HepG2 (cell line): ENCODE results near the gene KRT84. TPM values are rescaled to one million over a fixed set of nuclear protein-coding genes. Genes with fewer than 3 reads are reported as not detected.

Experiments used
- ATAC-seq: fragments of 200-7000 bp; cut with Tn5 transposase; 3 replicates; pipeline ENCODE4 v1.9.1; 2020; ENCODE audit warnings: mild to moderate bottlenecking, moderate library complexity
- BruUV-seq: library from RNA; stranded (reverse); fragments of 400-500 nt; replicated peaks from 2 replicates; lab custom pipeline; 2021; lab: Mats Ljungman, UMichigan
- CTCF ChIA-PET: fragments of 300-600 bp; formaldehyde crosslinking; extraction: SDS; loops from one replicate; lab custom pipeline; 2021; ENCODE audit warnings: low total read pairs, inconsistent platforms, low intra/inter-chr PET ratio; lab: Yijun Ruan, JAX
- POLR2A ChIA-PET: fragments of 350-600 bp; sonication (Branson Sonifier 250); formaldehyde crosslinking; loops from one replicate; lab custom pipeline; 2020; ENCODE audit warnings: antibody characterized with exemption, inconsistent platforms; lab: Yijun Ruan, JAX
- DNase-seq: peaks from one replicate; pipeline ENCODE4 v3.0.0-alpha.2; 2015; ENCODE audit warnings: low spot score
- FAIRE-seq: peaks from 3 replicates; lab custom pipeline; 2011; peaks lifted over from hg19 to GRCh38; lab: Jason Lieb, UNC
- H2AFZ ChIP-seq: one replicate; pipeline ENCODE4 v1.6.1; 2011; ENCODE audit warnings: low read length, inconsistent platforms
- H3K27ac ChIP-seq: fragments of 300-600 bp; 3 replicates; pipeline ENCODE4 v1.8.0; 2011; ENCODE audit warnings: mixed run types, mild to moderate bottlenecking, mixed read lengths, low read length, inconsistent platforms; ENCODE audit not compliant: insufficient read depth; ENCODE audit errors: extremely low read length
- H3K27me3 ChIP-seq, 2 experiments: fragments of 200-600 bp in 1 of 2; 2 replicates in 1 of 2; 3 replicates in 1 of 2; pipeline versions ENCODE4 v1.6.0 to v1.8.0; 2011; ENCODE audit warnings: low read length in 2 of 2, mild to moderate bottlenecking in 2 of 2, moderate library complexity in 2 of 2, inconsistent platforms in 1 of 2; ENCODE audit not compliant: insufficient read depth in 2 of 2, control insufficient read depth in 1 of 2
- H3K36me3 ChIP-seq, 2 experiments: fragments of 200-600 bp in 1 of 2; replicated peaks in 1 of 2; 2 replicates in 1 of 2; 3 replicates in 1 of 2; pipeline versions ENCODE4 v1.5.1 to v1.8.0; 2011; ENCODE audit warnings: low read length in 2 of 2, inconsistent platforms in 1 of 2; ENCODE audit not compliant: insufficient read depth in 2 of 2, control insufficient read depth in 1 of 2
- H3K4me1 ChIP-seq: 2 replicates; pipeline ENCODE4 v1.5.1; 2012; ENCODE audit warnings: low read length, inconsistent platforms; ENCODE audit not compliant: insufficient read depth
- H3K4me2 ChIP-seq: 2 replicates; pipeline ENCODE4 v1.6.0; 2011; ENCODE audit warnings: low read depth, low read length, inconsistent platforms
- H3K4me3 ChIP-seq, 3 experiments: fragments of 200-600 bp in 1 of 3; sonication (generic), shearing (Covaris generic) in 1 of 3; replicated peaks in 1 of 3; 2 replicates each; pipeline ENCODE4 v1.5.1; 2011 to 2016; ENCODE audit warnings: low read length in 3 of 3, inconsistent platforms in 2 of 3, low read depth in 2 of 3, mild to moderate bottlenecking in 2 of 3, control low read depth in 1 of 3, mixed read lengths in 1 of 3; ENCODE audit not compliant: insufficient read depth in 1 of 3
- H3K79me2 ChIP-seq: one replicate; pipeline ENCODE4 v1.6.1; 2011; ENCODE audit warnings: low read length, inconsistent platforms; ENCODE audit not compliant: insufficient read depth
- H3K9ac ChIP-seq: 2 replicates; pipeline ENCODE4 v1.6.0; 2011; ENCODE audit warnings: mild to moderate bottlenecking, low read depth, low read length, inconsistent platforms; ENCODE audit not compliant: insufficient read depth
- H3K9me3 ChIP-seq: 2 replicates; pipeline ENCODE4 v1.5.1; 2012; ENCODE audit warnings: mild to moderate bottlenecking, low read length
- H4K20me1 ChIP-seq: 2 replicates; pipeline ENCODE4 v1.6.0; 2011; ENCODE audit warnings: inconsistent platforms, mild to moderate bottlenecking, low read length, moderate library complexity; ENCODE audit not compliant: insufficient read depth
- CC2D1A ChIP-seq: sonication (generic); formaldehyde crosslinking; IDR thresholded peaks from 2 replicates; pipeline ENCODE4 v1.8.1; 2023; ENCODE audit warnings: mild to moderate bottlenecking, missing genetic modification reagents
- CEBPB ChIP-seq: IDR thresholded peaks from 2 replicates; pipeline ENCODE4 v1.6.1; 2011; ENCODE audit warnings: low read depth, low read length, improper control_type of control experiment, borderline replicate concordance
- MED13 ChIP-seq: sonication (generic); formaldehyde crosslinking; IDR thresholded peaks from 2 replicates; pipeline ENCODE4 v1.5.0; 2020; ENCODE audit warnings: missing genetic modification reagents
- MTA1 ChIP-seq: sonication (generic); formaldehyde crosslinking; IDR thresholded peaks from 2 replicates; pipeline ENCODE4 v1.4.0; 2020; ENCODE audit warnings: missing genetic modification reagents, mild to moderate bottlenecking, borderline replicate concordance
- NBN ChIP-seq: fragments of 450-650 bp; conservative IDR thresholded peaks from 2 replicates; pipeline ENCODE4 v1.6.1; 2017
- RFXAP ChIP-seq: sonication (generic); formaldehyde crosslinking; IDR thresholded peaks from 2 replicates; pipeline ENCODE4 v1.4.0; 2020; ENCODE audit warnings: missing genetic modification reagents, borderline replicate concordance
- SRSF4 ChIP-seq: fragments of 200-400 bp; formaldehyde crosslinking; IDR thresholded peaks from one replicate; pipeline ENCODE4 v1.6.1; 2018; ENCODE audit warnings: mild to moderate bottlenecking, low read depth, low read length, moderate library complexity; ENCODE audit not compliant: poor library complexity, severe bottlenecking
- ZFP37 ChIP-seq: sonication (generic); formaldehyde crosslinking; IDR thresholded peaks from 2 replicates; pipeline ENCODE4 v1.4.0; 2020; ENCODE audit warnings: missing genetic modification reagents, borderline replicate concordance
- ZNF101 ChIP-seq: sonication (generic); formaldehyde crosslinking; IDR thresholded peaks from 2 replicates; pipeline ENCODE4 v1.4.0; 2020; ENCODE audit warnings: mild to moderate bottlenecking, low read depth, missing genetic modification reagents, borderline replicate concordance
- ZNF251 ChIP-seq: sonication (generic); formaldehyde crosslinking; IDR thresholded peaks from 2 replicates; pipeline ENCODE4 v1.9.0; 2021; ENCODE audit warnings: mild to moderate bottlenecking, missing genetic modification reagents
- ZNF552 ChIP-seq: sonication (generic); formaldehyde crosslinking; IDR thresholded peaks from 2 replicates; pipeline ENCODE4 v1.9.0; 2022; ENCODE audit warnings: missing genetic modification reagents, mild to moderate bottlenecking, borderline replicate concordance
- ZNF577 ChIP-seq: sonication (generic); formaldehyde crosslinking; IDR thresholded peaks from 2 replicates; pipeline ENCODE4 v1.4.0; 2020; ENCODE audit warnings: mild to moderate bottlenecking, low read depth, missing genetic modification reagents, borderline replicate concordance
- ZNF740 ChIP-seq: sonication (generic); formaldehyde crosslinking; IDR thresholded peaks from 2 replicates; pipeline ENCODE4 v1.4.0; 2020; ENCODE audit warnings: missing genetic modification reagents
- ZNF747 ChIP-seq: sonication (generic); formaldehyde crosslinking; IDR thresholded peaks from 2 replicates; pipeline ENCODE4 v1.8.1; 2023; ENCODE audit warnings: missing genetic modification reagents, mild to moderate bottlenecking, borderline replicate concordance
- ZNF772 ChIP-seq: sonication (generic); formaldehyde crosslinking; IDR thresholded peaks from 2 replicates; pipeline ENCODE4 v1.5.0; 2020; ENCODE audit warnings: mild to moderate bottlenecking, missing genetic modification reagents
- ZNF792 ChIP-seq: IDR thresholded peaks from 2 replicates; pipeline ENCODE4 v1.6.1; 2016
- ZNF883 ChIP-seq: sonication (generic); formaldehyde crosslinking; IDR thresholded peaks from 2 replicates; pipeline ENCODE4 v1.5.1; 2020; ENCODE audit warnings: mild to moderate bottlenecking, missing genetic modification reagents; ENCODE audit errors: not compliant biosample characterization
- WGBS: methylation state at CpG from one replicate; pipeline ENCODE4 v1.1.6; 2017; ENCODE audit warnings: low lambda C conversion rate; 5-methylcytosine and 5-hydroxymethylcytosine counted together
- in situ Hi-C: cut with HindIII; loops from 2 replicates; pipeline ENCODE4 v1.10.0; 2017; ENCODE audit warnings: low pct_unique_long_range_greater_than_20kb; ENCODE audit not compliant: extremely low pct_ligation_motif_present
- intact Hi-C: fragments of 100-400 bp; cut with micrococcal nuclease; formaldehyde crosslinking; loops from one replicate; pipeline ENCODE4 v1.10.0; 2022; ENCODE audit not compliant: unreplicated experiment
- polyA plus RNA-seq, 8 experiments: library from polyadenylated mRNA; depleted of rRNA in 3 of 8; stranded (reverse) in 7 of 8; unstranded in 1 of 8; fragments of >200 nt; fragmentation: Illumina TruSeq in 4 of 8; extraction: Trizol in 4 of 8; gene quantifications; 2 replicates each; pipeline versions ENCODE4 v1.2.1 to v1.2.3, GENCODE V29; 2011 to 2016; ENCODE audit warnings: low read depth in 4 of 8, missing spikeins in 1 of 8, mixed read lengths in 1 of 8; ENCODE audit not compliant: insufficient read depth in 1 of 8
- total RNA-seq, 5 experiments: library from RNA; depleted of rRNA; stranded (reverse); fragments of >200 nt; fragmentation: Illumina TruSeq; extraction: Trizol; gene quantifications; 2 replicates each; pipeline ENCODE4 v1.2.3, GENCODE V29; 2016; ENCODE audit warnings: low read depth in 1 of 5
- TF ChIP-seq, protein P1 (sequence below): sonication (generic); formaldehyde crosslinking; IDR thresholded peaks from 2 replicates; pipeline ENCODE4 v1.5.0; 2020; ENCODE audit warnings: missing genetic modification reagents
- TF ChIP-seq, protein P2 (sequence below): IDR thresholded peaks from 2 replicates; pipeline ENCODE4 v1.6.1; 2016; ENCODE audit warnings: low read depth, control low read depth

Gene KRT84
- total and polyA plus RNA-seq, 2 of the 13 experiments (the other 11 are each of a cell fraction or from before 2014, with no cell fraction given), result not detected

GRCh38 chr12:52353766-52354165, 31.7 kb downstream of the KRT84 start:
- H2AFZ ChIP-seq, result no peak overlapping the region

More at GRCh38 chr12:52353766-52354165, 31.7 kb downstream of the KRT84 start:
- FAIRE-seq (no peak), ATAC-seq (no peak), DNase-seq (no peak)
- H3K9me3 ChIP-seq, result no peaks in the 10 kb centered on the region
- no peaks in the 10 kb centered on the region for H3K36me3 ChIP-seq
- H3K4me2 ChIP-seq, result no peak overlapping the region
- 0% methylated on average over 1 of the region's 3 CpGs for WGBS
- H3K27ac ChIP-seq, result no peak overlapping the region
- no peak overlapping the region for H3K4me3 ChIP-seq
- intact Hi-C loops, result loop anchor here (5.0 kb wide), 1 partner anchor 411 kb away; no protein-coding TSS in a partner anchor
- CTCF ChIA-PET, result no interaction called here
- BruUV-seq, result no TSS peak
- H3K9ac ChIP-seq, result no peak overlapping the region
- H3K4me1 ChIP-seq, result no peaks in the 10 kb centered on the region
- POLR2A ChIA-PET, result no interaction called here
- H3K79me2 ChIP-seq, result no peaks in the 10 kb centered on the region
- in situ Hi-C loops, result no loop called here
- no peak for TF ChIP-seq ZNF101 (CRISPR knock-in tag)
- no peak for TF ChIP-seq RFXAP (CRISPR knock-in tag)
- TF ChIP-seq ZNF883, result no peak
- no peak for TF ChIP-seq CEBPB
- TF ChIP-seq SRSF4, result no peak
- TF ChIP-seq CC2D1A (CRISPR knock-in tag), result no peak
- no peak for TF ChIP-seq ZNF772
- no peak for TF ChIP-seq MED13 (CRISPR knock-in tag)
- TF ChIP-seq, protein P1, sequence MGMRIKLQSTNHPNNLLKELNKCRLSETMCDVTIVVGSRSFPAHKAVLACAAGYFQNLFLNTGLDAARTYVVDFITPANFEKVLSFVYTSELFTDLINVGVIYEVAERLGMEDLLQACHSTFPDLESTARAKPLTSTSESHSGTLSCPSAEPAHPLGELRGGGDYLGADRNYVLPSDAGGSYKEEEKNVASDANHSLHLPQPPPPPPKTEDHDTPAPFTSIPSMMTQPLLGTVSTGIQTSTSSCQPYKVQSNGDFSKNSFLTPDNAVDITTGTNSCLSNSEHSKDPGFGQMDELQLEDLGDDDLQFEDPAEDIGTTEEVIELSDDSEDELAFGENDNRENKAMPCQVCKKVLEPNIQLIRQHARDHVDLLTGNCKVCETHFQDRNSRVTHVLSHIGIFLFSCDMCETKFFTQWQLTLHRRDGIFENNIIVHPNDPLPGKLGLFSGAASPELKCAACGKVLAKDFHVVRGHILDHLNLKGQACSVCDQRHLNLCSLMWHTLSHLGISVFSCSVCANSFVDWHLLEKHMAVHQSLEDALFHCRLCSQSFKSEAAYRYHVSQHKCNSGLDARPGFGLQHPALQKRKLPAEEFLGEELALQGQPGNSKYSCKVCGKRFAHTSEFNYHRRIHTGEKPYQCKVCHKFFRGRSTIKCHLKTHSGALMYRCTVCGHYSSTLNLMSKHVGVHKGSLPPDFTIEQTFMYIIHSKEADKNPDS (CRISPR knock-in tag), result no peak
- no peak for TF ChIP-seq ZNF552
- no peak for TF ChIP-seq ZNF792 (CRISPR knock-in tag)
- no peak for TF ChIP-seq ZNF251
- no peak for TF ChIP-seq MTA1 (CRISPR knock-in tag)
- no peak for TF ChIP-seq ZNF577
- TF ChIP-seq, protein P2, sequence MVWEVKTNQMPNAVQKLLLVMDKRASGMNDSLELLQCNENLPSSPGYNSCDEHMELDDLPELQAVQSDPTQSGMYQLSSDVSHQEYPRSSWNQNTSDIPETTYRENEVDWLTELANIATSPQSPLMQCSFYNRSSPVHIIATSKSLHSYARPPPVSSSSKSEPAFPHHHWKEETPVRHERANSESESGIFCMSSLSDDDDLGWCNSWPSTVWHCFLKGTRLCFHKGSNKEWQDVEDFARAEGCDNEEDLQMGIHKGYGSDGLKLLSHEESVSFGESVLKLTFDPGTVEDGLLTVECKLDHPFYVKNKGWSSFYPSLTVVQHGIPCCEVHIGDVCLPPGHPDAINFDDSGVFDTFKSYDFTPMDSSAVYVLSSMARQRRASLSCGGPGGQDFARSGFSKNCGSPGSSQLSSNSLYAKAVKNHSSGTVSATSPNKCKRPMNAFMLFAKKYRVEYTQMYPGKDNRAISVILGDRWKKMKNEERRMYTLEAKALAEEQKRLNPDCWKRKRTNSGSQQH, result no peak
- no peak for TF ChIP-seq NBN
- no peak for TF ChIP-seq ZFP37 (CRISPR knock-in tag)
- no peak for TF ChIP-seq ZNF747 (CRISPR knock-in tag)
- TF ChIP-seq ZNF740 (CRISPR knock-in tag), result no peak
- H4K20me1 ChIP-seq, result no peaks in the 10 kb centered on the region
- peaks cover 0 to 16% of the 10 kb centered on the region in 2 experiments; a peak in 3 of 5 replicates for H3K27me3 ChIP-seq
